ENCODE data around the gene SERPINE1.
"Not testable (repeated sequence)": the region's sequence is repeated elsewhere in the genome, so short reads cannot be mapped to it uniquely, and the experiment has no call there.

Gene SERPINE1

DNA sequence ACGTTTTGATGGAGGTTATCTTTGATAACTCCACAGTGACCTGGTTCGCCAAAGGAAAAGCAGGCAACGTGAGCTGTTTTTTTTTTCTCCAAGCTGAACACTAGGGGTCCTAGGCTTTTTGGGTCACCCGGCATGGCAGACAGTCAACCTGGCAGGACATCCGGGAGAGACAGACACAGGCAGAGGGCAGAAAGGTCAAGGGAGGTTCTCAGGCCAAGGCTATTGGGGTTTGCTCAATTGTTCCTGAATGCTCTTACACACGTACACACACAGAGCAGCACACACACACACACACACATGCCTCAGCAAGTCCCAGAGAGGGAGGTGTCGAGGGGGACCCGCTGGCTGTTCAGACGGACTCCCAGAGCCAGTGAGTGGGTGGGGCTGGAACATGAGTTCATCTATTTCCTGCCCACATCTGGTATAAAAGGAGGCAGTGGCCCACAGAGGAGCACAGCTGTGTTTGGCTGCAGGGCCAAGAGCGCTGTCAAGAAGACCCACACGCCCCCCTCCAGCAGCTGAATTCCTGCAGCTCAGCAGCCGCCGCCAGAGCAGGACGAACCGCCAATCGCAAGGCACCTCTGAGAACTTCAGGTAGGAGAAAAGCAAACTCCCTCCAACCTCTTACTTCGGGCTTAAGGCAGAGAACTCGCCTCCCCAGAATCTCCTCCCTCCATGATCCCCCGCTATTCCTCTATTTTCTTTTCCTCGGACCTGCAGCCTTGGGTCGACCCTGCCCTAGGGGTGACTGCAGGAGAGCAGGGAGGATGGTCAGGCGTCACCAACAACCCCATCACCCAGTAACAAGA lies at the start of gene SERPINE1:
SERPINE1 (plus strand) TSS at position 454 of the 809 bp plus-strand sequence. CDS start 1,290 bp downstream, outside the sequence.
- DNase-seq (ENCODE audit: low read depth): no peak

DNA sequence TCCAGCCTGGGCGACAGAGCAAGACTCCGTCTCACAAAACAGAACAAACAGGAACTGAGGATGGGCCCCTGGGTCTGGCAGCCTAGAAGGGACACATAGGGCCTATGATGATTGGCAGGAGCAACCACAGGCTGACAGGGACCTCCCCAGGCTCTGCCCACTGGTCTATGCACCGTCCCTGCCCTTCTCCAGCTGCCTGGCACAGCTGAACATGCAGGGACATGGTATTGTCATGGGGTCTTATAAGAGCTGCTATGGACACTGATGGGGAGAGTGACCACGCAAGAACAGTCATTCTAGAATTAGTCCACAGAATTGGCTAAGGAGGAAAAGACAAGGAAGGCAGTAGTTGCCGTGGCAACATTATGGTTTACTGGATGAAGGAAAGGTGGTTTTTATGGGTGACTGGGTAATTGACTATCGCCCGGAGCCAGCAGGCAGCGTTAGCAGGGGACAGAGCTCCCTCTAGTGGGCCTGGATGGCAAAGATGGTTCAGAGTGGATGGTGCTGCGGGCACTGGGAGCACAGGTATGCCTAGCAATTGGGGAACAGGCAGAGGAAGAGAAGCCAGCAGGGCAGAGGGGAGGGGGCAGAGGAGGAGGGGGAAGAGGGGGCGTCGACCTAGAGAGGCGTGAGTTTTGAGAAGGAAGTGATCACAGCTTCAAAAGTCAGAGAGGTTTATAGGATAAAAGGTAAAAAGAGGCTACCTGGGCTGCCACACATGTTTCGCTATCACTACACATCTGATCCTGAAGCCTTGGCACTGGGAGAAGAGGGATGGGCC lies 49.4 kb upstream of the SERPINE1 start:
- peak; percentile 59 for DNase-seq (ENCODE audit: low read depth)

GRCh38 chr7:101081432-101081831 lies 45.5 kb upstream of the SERPINE1 start:
- DNase-seq (ENCODE audit: low read depth): no peak

- no peak for DNase-seq (ENCODE audit: low read depth)
Measured at GRCh38 chr7:101084865-101085161, 42.1 kb upstream of the SERPINE1 start.

DNA sequence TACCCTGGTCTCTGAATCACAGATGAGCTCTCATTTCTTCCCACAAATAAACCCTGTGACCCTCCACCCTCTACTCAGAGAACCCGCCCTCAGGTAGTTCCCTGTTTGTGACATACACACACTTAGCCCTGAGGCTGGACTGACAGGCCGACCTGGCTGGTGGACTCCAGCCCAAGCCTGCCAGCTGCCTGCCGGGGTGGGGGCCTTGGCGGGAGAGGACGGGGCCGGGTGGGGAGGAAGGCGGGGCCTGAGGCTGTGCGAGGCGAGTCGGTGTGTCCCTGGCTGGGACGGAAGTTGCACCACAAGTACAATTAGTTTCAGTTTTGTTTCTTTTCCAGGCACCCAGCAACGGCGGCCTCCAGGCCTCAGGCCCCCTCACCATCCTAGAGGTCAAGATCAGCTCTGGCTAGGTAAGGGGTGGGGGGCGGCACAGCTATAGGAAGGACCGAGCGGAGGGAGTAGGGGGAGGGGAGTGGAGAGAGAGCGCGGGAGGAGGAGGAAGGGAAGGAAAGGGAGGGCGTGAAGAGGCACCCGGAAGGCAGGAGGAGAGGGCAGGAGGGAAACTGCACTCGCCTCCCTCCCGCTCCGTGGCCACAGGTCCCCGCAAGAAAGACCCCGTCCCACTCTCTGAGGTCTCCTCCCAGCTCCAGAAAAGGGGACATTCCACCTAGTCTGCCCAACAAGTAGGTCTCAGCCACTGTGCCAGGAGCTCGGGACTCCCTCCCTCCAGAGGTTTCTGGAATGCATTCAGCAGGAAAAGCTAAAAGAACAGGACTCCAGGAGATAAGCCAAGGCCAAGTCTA lies 41.5 kb upstream of the SERPINE1 start, which contains the start of gene TRIM56:
TRIM56 (plus strand) TSS at position 320 of the 803 bp plus-strand sequence. CDS start 1,832 bp downstream, outside the sequence.
- peak; percentile 59 for DNase-seq (ENCODE audit: low read depth)

DNA sequence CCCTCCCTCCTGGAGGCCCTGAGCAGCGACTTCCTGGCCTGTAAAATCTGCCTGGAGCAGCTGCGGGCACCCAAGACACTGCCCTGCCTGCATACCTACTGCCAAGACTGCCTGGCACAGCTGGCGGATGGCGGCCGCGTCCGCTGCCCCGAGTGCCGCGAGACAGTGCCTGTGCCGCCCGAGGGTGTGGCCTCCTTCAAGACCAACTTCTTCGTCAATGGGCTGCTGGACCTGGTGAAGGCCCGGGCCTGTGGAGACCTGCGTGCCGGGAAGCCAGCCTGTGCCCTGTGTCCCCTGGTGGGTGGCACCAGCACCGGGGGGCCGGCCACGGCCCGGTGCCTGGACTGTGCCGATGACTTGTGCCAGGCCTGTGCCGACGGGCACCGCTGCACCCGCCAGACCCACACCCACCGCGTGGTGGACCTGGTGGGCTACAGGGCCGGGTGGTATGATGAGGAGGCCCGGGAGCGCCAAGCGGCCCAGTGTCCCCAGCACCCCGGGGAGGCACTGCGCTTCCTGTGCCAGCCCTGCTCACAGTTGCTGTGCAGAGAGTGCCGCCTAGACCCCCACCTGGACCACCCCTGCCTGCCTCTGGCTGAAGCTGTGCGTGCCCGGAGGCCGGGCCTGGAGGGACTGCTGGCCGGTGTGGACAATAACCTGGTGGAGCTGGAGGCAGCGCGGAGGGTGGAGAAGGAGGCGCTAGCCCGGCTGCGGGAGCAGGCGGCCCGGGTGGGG lies 39.4 kb upstream of the SERPINE1 start:
- no peak for DNase-seq (ENCODE audit: low read depth)

DNA sequence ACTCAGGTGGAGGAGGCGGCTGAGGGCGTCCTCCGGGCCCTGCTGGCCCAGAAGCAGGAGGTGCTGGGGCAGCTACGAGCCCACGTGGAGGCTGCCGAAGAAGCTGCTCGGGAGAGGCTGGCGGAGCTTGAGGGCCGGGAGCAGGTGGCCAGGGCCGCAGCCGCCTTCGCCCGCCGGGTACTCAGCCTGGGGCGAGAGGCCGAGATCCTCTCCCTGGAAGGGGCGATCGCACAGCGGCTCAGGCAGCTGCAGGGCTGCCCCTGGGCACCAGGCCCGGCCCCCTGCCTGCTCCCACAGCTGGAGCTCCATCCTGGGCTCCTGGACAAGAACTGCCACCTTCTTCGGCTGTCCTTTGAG lies 38.9 kb upstream of the SERPINE1 start:
- no peak for DNase-seq (ENCODE audit: low read depth)

GRCh38 chr7:101088858-101089529 lies 37.9 kb upstream of the SERPINE1 start:
- no peak for DNase-seq (ENCODE audit: low read depth)

GRCh38 chr7:101089876-101090275 lies 37.0 kb upstream of the SERPINE1 start:
- no peak for DNase-seq (ENCODE audit: low read depth)

DNA sequence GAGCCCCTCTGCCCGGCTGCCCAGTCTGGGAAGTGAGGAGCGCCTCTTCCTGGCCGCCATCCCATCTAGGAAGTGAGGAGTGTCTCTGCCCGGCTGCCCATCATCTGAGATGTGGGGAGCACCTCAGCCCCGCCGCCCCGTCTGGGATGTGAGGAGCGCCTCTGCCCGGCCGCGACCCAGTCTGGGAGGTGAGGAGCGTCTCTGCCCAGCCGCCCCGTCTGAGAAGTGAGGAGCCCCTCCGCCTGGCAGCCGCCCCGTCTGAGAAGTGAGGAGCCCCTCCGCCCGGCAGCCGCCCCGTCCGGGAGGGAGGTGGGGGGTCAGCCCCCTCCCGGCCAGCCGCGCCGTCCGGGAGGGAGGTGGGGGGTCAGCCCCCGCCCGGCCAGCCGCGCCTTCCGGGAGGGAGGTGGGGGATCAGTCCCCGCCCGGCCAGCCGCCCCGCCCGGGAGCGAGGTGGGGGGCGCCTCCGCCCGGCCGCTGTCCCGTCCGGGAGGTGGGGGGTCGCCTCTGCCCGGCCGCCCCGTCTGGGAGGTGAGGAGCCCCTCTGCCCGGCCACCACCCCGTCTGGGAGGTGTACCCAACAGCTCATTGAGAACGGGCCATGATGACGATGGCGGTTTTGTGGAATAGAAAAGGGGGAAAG lies 34.5 kb upstream of the SERPINE1 start:
- not testable (repeated sequence) for DNase-seq (ENCODE audit: low read depth)

- no peak for DNase-seq (ENCODE audit: low read depth)
Measured at GRCh38 chr7:101093906-101094305, 33.0 kb upstream of the SERPINE1 start.

- DNase-seq (ENCODE audit: low read depth): no peak
Measured at GRCh38 chr7:101094376-101094775, 32.5 kb upstream of the SERPINE1 start.

DNA sequence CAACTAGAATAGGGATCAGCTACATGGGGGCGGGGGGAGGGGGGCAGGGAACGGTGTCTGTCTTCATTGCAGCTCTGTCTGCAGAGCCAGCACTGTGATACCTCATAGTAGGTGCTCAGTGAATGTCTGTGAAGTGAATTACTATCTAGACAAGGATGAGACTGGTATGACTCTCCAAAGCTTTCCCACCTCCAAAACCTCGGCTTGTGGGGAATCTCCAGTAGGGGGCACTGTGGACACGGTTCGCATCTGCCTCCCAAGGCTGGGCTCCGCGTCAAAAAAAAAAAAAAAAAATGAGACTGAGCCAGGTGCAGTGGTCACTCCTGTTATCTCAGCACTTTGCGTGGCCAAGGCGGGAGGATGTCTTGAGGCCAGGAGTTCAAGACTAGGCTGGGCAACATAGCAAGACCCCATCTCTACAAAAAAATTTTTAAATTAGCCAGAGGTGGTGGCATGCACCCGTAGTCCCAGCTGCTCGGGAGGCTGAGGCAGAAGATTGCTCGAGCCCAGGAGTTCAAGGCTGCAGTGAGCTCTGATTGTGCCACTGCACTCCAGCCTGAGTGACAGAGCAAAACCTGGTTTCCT lies 32.0 kb upstream of the SERPINE1 start:
- DNase-seq (ENCODE audit: low read depth): no peak

- DNase-seq (ENCODE audit: low read depth): no peak
Measured at GRCh38 chr7:101096331-101096956, 30.5 kb upstream of the SERPINE1 start.

- no peak for DNase-seq (ENCODE audit: low read depth)
Measured at GRCh38 chr7:101096957-101097347, 30.0 kb upstream of the SERPINE1 start.

GRCh38 chr7:101097561-101097960 lies 29.3 kb upstream of the SERPINE1 start:
- DNase-seq (ENCODE audit: low read depth): no peak

GRCh38 chr7:101099969-101100781 lies 26.7 kb upstream of the SERPINE1 start:
- DNase-seq (ENCODE audit: low read depth): no peak

DNA sequence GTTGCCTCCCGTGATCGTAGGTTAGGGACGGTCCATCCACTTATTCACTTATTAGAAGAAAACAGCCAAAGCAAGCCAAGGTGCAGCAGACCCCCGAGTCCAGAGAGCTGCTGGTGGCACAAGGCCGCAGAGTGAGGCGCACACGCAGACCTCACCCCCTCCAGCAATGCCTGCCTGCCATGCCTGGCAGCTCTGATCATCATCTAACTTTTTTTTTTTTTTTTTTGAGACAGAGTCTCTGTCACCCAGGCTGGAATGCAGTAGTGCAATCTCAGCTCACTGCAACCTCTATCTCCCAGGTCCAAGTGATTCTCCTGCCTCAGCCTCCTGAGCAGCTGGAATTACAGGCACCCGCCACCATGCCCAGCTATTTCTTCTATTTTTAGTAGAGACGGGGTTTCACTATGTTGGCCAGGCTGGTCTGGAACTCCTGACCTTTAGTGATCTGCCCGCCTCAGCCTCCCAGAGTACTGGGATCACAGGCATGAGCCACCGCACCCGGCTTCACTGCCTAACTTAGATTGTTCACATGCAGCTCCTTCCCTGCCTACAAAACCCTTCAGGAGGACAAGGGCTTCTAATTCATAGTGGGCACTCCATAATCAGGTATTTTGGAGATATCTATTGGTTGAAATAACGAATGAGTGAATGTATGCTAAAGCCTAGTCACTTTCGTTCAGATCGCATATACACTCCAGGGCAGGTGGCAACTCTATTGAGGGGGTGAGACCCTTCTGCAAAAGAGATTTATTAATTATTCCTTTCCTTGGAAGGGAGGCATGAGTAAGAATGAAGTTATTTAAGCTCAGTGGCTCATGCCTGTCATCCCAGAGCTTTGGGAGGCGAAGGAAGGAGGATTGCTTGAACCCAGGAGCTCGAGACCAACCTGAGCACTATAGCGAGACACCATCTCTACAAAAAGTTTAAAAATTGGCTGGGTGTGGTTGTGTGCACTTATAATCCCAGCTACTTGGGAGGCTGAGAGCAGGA lies 25.8 kb upstream of the SERPINE1 start:
- DNase-seq (ENCODE audit: low read depth): no peak

Measured in stimulated activated CD8-positive, alpha-beta memory T cell treated with anti-CD3 and anti-CD28 coated beads, Interleukin-15, amount 100 ng/mL, for 24 hours (primary cell).